GM08714 (cell line): ENCODE measurements around the gene METTL14.

Experiments
- H3K4me3 ChIP-seq: fragments of 200-500 bp; sonication (Bioruptor generic); 2 replicates; pipeline ENCODE4 v1.5.1; 2014; ENCODE audit warnings: mild to moderate bottlenecking, low read length, inconsistent platforms
- ZNF274 ChIP-seq: IDR thresholded peaks from 2 replicates; pipeline ENCODE4 v1.6.1; 2012; ENCODE audit warnings: mild to moderate bottlenecking, low read depth, low read length

Gene METTL14

DNA sequence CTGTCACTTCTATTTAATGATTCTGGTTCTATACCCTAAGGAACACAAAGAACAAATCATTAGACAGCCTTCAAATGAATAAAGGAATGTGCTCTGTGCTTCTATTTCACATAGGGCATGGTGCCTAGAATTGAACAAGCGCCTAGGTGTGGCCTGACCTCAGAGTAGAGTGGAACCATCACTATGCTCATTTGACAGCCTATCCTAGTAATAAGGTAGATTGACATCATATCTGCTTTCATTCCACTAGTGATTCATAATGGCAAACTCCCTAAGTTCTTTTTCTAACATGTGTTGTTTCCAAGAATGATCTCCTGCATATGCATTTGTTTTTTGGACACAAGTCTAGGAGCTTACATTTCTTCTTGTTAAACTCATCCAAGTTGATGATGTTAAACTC lies 36.6 kb downstream of the METTL14 start:
- no peak for TF ChIP-seq ZNF274
- no peak overlapping the region for H3K4me3 ChIP-seq

DNA sequence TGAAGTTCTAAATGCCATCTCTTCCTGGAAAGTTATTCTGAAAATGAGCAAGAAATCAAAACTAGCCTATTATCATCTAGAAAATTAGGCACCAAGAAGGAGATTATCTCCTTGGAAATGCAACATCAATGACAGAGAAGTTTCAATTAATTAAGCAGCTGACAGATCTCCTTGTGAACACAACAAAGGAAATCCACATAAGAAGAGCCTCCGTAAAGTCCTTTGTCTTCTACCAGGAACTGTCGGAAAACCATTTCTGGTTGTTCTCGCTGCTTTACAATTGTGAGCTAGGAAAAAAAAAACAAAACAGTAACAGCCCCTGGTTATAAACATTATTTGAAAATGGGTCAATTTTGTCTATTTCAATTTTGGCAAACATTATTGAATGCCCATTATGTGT lies 38.2 kb downstream of the METTL14 start:
- H3K4me3 ChIP-seq, result no peak overlapping the region
- no peak for TF ChIP-seq ZNF274

DNA sequence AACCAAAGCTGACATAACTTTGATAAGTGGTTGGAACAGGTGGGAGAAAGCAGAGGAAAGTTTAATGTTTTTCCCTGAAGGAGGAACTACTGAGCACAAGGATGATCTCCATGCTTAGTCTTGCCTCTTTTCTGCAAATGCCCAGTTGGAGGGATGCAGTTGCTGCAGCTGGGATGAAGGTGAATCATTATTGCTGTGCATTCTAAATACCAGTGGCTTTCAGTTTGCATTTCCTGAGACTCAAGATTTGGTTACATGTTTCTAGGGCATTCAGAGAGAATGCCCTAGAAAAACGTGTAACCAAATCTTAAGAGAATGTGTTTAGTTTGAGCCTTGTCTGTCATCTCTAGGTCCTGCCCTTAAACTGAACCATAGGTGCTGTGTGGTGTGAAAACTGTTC lies 42.2 kb downstream of the METTL14 start:
- TF ChIP-seq ZNF274, result no peak
- no peak overlapping the region for H3K4me3 ChIP-seq

DNA sequence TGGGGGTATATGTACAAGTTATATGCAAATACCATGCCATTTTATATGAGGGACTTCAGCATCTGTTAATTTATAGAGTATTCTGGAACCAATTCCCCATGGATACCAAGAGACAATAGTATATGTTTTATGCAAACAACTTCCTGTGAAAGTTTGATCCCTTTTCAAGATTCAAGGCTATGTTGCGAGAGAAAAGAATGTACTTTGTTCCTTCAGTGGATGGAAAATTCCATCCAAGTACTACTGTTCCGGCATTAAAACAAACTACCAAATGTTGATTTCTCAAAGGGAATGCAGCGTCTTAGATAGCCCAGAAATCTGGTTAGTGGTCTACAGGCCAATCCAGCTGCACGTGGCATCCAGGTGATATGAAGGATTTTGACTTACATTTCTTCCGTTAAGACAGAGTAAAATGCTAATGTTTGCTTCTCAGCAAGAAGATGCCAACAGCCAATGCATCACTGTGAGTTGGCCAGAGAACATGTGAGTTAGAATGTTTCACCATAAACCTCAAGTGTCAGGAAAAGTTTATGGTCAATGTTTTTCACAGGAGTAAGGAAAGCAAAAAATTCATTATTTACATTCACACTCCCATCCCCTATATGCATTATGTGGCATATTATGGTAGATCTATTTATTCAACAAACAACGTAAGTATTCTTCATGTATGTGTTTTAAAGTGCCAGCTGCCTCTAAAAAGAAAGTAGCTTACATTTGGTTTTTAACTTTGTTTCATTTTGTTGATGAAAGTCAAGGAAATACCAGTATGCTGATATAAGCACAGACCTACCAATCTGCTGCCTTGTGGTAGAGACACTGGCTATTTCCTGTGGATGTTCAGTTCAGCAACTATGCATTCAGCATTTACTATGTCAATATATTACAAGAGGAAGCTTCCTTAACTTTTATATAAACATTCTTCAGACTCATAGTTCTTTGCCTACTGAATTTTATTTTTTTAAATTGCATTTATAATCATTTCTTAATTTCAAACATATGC lies 44.4 kb downstream of the METTL14 start:
- no peak overlapping the region for H3K4me3 ChIP-seq
- TF ChIP-seq ZNF274, result no peak

DNA sequence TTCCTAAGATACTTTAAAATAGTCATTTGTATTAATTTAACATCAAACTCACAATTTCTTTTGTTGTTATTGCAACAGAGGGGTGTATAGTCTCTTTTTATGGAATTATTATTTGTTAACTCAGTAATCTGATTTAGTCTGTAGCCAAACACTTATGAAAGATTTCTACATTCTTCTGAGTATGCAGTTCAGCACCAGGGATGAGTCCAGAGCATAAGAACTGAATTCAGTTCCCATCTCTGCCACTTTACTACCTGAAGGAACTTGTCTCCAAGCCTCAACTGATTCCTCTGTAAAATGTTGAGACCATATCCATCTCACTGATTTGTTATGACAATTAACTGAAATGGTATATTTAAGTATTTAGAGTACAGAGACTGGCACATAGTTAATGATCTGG lies 45.5 kb downstream of the METTL14 start:
- no peak for TF ChIP-seq ZNF274

DNA sequence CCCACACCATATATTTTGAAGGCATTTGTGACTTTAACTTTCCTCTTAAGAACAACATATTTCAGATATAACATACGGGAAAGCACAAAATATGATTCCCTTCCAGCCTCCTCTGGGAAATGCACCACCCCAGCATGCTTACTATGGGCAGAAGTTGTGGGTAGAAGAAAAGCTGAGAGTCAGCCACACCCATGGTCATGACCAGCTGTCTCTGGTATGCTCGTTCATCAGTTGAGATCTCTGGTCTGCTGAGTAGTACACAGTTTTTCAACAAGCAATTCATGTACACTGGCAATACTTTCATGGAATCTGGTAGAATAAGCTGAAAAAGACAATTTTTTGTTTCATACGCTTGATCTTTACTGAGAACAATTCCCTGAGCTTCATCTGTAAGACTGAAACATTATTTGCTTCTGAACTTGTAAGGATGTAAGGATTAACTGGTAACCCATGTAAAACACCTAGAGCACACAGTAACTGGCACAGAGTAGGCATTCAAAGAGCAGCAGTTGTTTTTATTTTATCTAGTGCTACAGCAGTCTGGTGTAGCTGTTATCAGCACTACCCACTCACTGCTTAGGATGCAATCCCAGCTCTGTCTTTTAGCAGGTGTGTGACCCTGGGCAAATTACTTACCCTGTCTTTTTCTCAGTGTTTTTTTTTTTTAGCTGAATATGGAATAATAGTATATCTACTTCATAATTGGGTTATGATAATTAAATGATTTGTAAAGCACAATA lies 47.6 kb downstream of the METTL14 start:
- H3K4me3 ChIP-seq, result no peak overlapping the region
- no peak for TF ChIP-seq ZNF274

More for the DNA sequence above, 45.5 kb downstream of the METTL14 start:
- H3K4me3 ChIP-seq, result no peak overlapping the region

DNA sequence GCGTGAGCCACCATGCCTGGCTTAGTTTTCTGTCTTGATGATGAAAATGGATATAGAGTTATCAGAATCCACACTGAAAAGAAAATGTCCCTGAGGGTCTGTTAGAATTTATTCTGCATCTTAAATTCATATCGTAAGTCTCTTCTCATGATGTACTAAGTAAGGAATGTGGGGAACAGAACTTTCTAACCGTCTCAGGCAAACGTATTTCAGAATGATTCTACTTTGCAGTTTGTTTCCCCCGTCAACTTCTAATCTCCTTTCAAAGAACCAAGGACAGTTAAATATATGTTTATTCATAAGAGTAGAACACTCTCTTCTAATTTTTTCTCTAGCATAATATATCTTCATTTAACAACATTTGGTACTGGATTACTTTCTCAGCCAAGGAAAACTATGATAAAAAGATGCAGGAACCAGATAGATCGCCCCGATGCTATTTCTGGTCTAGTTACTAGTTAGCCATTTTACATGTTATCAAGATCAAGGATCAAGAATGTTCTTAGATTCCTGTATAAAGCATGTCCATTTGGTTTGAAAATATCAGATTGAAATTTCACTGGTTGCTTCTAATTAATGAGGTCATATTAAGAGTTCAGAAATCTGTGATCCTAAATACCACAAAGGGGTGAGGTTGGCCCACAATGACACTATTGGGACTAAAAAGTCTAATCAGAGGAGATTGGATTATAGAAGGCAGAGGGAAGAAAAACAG lies 49.5 kb downstream of the METTL14 start:
- no peak for TF ChIP-seq ZNF274
- H3K4me3 ChIP-seq, result no peak overlapping the region

DNA sequence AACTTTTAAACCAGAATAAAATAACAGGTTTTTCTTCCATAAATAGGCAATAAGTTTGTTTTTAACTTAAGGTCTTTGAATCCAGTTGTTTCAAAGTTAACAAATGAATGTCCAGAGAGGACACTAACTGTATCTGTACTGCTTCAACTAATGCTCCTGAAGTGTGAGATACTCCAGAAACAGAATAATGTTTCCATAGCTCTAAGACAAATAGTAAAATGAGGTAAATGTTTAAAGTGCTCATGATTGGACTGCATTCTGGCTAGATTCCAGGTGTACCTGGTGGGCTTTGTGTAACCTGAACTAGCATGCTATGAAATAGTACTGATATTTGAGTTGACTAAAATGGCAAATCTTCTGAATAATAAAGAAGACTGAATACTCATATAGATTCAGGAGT lies 51.7 kb downstream of the METTL14 start:
- no peak overlapping the region for H3K4me3 ChIP-seq
- TF ChIP-seq ZNF274, result no peak

DNA sequence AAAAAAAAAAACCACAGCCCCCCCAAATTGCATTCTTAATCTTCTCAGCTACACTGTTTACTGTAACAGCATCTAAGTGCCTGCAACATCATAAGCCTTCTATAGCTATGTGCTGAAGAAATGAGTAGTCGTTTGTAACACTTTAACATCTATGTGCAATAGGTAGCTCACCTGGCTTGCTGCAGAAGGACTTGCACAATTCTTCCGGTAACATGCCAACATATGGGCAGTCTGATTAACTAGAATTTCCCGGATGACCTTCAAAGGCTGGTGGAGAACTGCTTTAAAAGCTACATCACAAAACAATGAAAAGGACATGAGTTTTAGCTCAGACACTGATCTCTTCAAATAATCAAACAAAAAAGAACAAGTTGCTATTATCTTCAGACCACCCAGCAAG lies 52.9 kb downstream of the METTL14 start:
- no peak for TF ChIP-seq ZNF274
- H3K4me3 ChIP-seq, result no peak overlapping the region

DNA sequence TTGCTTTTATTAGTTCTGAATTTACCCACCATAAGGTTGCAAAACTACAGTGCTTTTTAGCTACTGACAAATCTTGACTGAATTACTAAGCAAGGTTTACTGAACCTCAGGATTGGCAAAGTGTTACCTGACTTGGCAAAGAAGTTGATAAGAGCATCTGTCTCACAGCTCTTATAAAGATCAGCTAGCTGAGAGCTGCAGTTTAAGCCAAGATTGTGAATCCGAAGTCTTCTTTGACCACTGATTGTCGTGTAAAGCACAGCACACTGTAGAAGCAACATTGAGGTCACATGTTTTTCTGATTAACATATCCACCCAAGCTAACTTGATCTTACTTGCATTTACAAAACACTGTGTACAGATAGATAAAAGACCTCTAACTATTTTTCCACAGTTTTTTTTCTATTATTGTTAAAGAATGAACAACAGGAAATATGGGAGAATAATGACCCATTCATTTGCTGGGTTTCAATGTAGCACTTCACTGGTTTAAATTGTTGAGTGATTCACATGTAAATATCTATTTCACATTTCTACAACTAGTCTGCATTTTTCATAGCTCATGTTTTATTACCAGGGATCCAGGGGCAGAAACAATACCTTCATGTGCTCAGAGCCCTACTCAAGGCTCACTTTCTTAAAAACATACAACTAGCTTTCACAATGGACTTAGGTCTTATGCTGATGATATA lies 54.0 kb downstream of the METTL14 start:
- TF ChIP-seq ZNF274, result no peak
- no peak overlapping the region for H3K4me3 ChIP-seq

DNA sequence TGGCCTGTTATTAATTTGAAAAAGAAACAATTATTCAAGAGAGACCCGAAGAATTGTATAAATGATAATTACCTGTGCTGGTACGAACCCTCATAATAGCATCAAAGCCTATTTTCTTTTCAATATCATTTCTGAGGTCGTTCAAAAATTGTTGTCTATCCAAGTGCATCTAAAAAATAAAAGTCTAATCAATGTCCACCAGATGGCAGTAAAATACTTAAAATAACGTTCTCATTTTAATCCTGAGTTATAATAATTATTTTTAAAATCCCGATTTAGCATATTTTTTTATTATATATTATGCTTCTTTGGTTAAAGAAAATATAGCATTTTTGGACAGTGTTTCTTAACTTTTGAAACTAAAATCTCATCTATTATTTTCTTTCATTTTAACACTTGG lies 55.7 kb downstream of the METTL14 start:
- H3K4me3 ChIP-seq, result no peak overlapping the region
- TF ChIP-seq ZNF274, result no peak

DNA sequence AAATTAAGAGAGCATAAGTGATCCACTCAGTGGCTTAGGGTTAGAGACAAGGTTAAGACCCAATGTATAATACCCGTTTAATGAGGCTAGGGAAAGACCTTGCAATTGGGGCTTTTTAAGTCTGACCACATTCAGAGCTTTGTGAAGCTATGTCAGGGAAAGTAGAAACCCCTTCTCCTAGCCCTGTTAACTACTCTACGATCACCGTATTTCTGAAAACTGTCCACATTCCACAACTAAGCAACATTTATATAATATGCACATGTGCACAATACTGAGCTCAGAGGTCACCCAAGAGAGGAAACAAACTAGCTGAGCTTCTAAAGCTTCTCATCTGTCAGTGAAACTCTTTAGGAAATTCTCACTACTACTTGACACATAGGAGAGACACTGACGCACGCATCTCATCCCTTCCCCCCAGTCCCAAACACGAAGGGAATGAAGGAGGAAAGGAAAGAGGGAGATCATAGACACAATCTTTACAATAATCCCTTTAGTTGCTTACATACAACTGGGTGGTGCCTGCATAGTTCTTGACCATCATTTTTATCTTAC lies 56.2 kb downstream of the METTL14 start:
- no peak for TF ChIP-seq ZNF274
- H3K4me3 ChIP-seq, result no peak overlapping the region

DNA sequence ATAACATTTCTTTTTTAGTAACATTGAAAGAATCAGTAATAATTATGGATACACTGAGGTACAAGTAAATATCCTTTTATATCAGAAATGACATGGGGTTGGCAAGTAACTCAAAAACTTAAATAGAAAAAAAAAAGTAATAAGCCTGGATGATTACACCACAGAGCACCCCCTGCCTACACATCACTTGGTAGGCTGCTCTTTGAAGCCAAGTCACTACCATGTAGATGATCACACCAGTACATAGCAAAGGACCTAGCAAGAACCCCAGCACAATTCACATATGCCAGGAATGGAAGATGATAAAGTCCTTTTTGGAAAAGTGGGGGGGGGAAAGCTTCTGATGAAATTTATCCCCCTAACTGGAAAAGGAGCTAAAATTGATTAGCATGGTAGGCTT lies 56.9 kb downstream of the METTL14 start:
- no peak for TF ChIP-seq ZNF274
- H3K4me3 ChIP-seq, result no peak overlapping the region

DNA sequence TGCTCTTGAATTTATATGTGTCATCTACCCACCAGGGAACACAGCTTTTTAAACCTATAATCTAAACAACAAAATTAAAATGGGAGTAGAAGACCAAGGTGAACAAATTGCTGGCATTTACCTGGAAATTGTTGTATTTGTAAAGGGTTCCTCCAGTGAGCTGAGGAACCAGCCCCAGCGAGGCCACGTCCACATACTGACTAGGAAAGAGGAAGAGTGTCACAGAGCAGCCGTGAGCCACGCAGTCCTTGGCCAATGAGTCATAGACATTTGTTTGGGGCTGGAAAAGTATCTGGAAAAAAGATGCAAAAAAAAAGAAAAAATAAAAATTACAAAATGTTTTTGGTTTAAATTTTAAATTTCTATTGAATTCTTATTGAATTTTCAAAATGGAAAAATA lies 58.7 kb downstream of the METTL14 start:
- H3K4me3 ChIP-seq, result no peak overlapping the region
- TF ChIP-seq ZNF274, result no peak

DNA sequence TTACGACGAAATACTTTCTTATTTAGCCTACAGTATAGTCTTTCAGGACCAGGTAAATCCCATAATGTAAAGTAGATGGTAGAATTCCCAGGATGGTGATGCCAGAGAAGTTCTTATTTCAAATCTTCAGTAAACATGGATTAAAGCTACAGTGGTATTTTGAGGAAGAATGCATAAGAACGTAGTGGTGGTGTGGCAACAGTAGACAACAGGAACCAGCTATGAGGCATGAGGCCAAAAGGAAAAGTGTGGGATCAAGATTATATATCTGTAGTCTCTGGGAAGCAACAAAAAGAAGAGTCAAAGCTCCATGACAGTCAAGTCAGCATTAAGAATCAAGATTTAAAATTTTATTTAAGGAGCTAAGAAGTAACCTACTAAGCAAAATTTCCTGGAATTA lies 60.2 kb downstream of the METTL14 start:
- no peak for TF ChIP-seq ZNF274
- no peak overlapping the region for H3K4me3 ChIP-seq
